Mesodermal cell (in vitro differentiated cells): ENCODE results near the gene MBD3.

Source experiments
- H3K27ac ChIP-seq: 2 replicates; pipeline ENCODE4 v1.7.0; 2013; ENCODE audit warnings: mild to moderate bottlenecking, low read depth, low read length, moderate library complexity; ENCODE audit not compliant: severe bottlenecking
- H3K36me3 ChIP-seq: 2 replicates; pipeline ENCODE4 v1.7.1; 2013; ENCODE audit warnings: mild to moderate bottlenecking, low read length, moderate library complexity; ENCODE audit not compliant: control insufficient read depth, insufficient read depth
- H3K4me1 ChIP-seq: one replicate; pipeline ENCODE4 v1.7.1; 2013; ENCODE audit warnings: mild to moderate bottlenecking, low read length; ENCODE audit not compliant: insufficient read depth, control insufficient read depth, poor library complexity, severe bottlenecking
- H3K4me3 ChIP-seq: 2 replicates; pipeline ENCODE4 v1.7.0; 2013; ENCODE audit warnings: low read length, control low read depth, mild to moderate bottlenecking; ENCODE audit not compliant: insufficient read depth, poor library complexity, severe bottlenecking; ENCODE audit errors: extremely low read depth
- H3K9me3 ChIP-seq: 2 replicates; pipeline ENCODE4 v1.7.1; 2013; ENCODE audit warnings: mild to moderate bottlenecking, low read length, moderate library complexity; ENCODE audit not compliant: control insufficient read depth
- WGBS, 2 experiments: methylation state at CpG; one replicate each; pipeline ENCODE4 v1.1.5; 2013; ENCODE audit warnings: missing lambda C conversion rate in 2 of 2; ENCODE audit not compliant: insufficient coverage in 2 of 2; 5-methylcytosine and 5-hydroxymethylcytosine counted together

The MBD3 gene

DNA sequence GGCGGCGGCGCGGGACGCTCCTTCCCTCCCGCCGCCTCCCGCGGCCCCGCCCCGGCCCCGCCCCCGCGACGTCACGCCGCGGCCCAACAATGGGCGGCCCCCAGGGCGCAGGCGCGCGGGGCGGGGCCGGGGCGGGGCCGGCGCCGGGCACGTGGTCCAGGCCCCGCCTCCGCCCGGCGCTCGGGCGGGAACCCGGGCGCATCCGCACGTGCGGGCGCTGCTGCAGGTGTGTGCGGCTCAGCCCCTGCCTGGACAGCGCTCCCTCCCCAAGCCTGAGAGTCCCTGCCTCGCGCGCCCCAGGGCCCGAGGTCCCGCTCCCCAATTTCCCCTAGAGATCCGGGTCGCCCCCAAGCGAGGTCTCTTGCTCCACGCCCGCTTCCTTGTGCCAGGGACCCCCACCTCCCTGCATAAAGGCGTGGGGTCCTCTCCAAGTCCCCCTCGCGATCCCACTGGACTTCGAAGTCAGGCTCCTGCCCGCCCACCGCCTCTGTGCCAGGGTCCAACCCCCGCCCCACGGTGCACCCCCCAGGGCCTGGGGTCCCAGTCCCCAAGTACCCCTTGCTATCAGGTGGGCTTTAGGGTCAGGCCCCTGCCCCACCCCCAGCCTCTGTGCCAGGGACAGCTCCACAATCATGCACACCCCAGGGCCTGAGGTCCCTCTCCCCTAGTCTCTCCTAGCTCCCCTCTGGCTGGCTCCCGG, 24.2 kb downstream of the MBD3 start, which contains the start of gene MEX3D:
Gene MEX3D, minus strand, starts transcription at position 6 of the 700 bp plus-strand sequence. CDS start 267 bp downstream, outside the sequence.
- 19 to 24% methylated on average over 23 to 40 of the region's 63 CpGs for WGBS, 2 experiments

DNA sequence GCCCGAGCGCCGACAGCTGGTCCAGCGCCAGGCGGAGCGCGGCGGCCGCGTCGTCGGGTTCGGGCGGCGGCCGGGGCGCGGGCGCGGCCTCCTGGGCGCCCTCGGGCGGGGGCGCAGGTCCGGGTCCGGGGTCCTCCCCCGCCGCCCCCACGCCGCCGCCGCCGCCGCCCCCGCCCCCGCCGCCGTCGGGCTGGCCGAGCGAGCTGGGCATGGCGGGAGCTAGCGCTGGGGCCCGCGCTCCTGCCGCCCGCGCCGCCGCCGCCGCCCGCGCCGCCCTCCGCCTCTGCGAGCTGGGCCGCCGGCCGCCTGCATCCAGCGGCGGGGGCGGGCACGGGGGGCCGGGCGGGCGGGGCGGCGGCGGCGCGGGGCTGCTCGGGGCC, 24.8 kb downstream of the MBD3 start:
- H3K4me1 ChIP-seq: peaks cover 8% of the 10 kb centered on the region
- WGBS, 2 experiments: 0% methylated on average over 3 to 9 of the region's 73 CpGs
- peaks cover 31% of the 10 kb centered on the region for H3K36me3 ChIP-seq
- no peak overlapping the region for H3K27ac ChIP-seq
- H3K9me3 ChIP-seq: no peaks in the 10 kb centered on the region
- H3K4me3 ChIP-seq: no peak overlapping the region

More for the DNA sequence above, 24.2 kb downstream of the MBD3 start, which contains the start of gene MEX3D:
- H3K9me3 ChIP-seq: no peaks in the 10 kb centered on the region
- peak within 1 kb of the TSS; percentile 76 for H3K4me3 ChIP-seq
- H3K27ac ChIP-seq: peak within 1 kb of the TSS; percentile 98
- peaks cover 25% of the 10 kb centered on the region for H3K36me3 ChIP-seq
- H3K4me1 ChIP-seq: peaks cover 8% of the 10 kb centered on the region

DNA sequence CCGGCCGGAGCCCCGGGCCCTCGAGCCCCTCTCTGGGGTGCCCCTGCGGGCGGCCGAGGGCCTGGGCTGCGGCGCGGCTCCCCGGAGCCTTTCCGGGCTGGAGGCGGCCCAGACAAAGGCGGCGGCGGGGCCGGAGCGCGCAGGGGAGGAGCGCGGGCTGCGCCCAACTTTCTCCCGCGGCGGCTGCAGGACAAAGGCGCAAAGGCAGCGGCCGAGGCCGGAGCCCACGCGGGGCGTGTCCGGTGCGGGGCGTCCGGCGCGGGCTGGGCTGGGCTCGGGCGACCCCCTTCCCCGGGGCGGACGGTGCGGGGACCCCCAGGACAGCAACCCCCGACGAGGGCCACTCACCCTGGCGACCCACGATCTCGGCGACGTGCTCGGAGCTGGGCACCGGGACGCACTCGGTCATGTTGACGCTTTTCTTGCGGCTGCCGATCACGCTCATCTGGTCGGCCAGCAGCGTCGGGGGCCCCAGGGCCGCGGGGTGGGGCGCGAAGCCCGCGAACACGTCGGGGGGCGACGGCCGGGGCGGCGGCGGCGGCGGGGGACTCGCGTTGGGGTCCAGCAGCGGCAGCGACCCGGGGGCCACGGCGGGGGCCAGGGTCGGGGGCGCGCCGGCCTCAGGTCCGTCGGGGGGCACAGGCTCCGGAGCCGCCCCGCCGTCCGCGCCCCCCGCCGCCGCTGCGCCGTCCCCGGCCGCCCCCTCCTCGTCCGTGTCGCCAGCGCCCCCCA, 25.4 kb downstream of the MBD3 start:
- 0% methylated on average over 42 to 89 of the region's 108 CpGs for WGBS, 2 experiments

DNA sequence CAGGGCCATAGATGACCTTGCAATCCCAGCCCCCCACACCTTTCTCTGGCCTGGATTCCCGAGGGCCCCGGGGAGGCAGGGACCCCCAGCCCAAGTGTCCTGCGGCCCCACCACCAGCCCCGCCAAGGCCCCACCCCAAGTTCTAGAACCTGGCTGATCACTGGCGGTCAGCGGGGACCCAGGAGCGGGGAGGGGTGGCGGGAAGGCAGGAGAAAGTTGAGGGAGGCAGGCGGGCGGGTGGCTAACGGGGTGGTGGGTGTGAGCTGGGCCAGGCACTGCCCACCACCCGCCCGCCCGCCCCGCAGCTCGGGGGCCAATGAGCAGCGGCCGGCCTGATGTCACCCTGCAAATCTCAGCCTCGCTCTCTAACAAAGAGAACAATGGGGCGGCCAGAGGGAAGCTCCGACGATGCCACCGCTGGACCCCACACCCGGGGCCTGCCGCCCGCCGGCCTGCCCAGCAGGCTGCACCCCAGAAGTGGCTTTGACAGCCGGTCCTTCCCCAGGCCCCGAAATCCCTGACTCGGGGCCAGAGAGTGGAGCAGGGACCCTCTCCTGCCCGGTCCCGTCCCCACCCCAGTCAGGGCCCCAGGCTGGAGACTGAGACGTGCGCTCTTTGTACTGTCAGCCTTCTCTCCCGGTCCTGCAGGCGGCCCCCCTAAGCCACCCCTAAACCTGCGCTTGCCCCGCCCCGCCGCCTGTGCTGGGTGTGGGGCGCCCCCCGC, 26.1 kb downstream of the MBD3 start:
- H3K4me1 ChIP-seq: peaks cover 8% of the 10 kb centered on the region
- WGBS, 2 experiments: 0% methylated on average over 26 to 27 of the region's 42 CpGs
- H3K36me3 ChIP-seq: peaks cover 41% of the 10 kb centered on the region
- H3K4me3 ChIP-seq: peak overlapping the region; percentile 76
- H3K27ac ChIP-seq: peak overlapping the region; percentile 98
- H3K9me3 ChIP-seq: no peaks in the 10 kb centered on the region

More for the DNA sequence above, 25.4 kb downstream of the MBD3 start:
- H3K4me3 ChIP-seq: peak overlapping the region; percentile 76
- H3K27ac ChIP-seq: peak overlapping the region; percentile 98
- peaks cover 8% of the 10 kb centered on the region for H3K4me1 ChIP-seq
- H3K36me3 ChIP-seq: peaks cover 36% of the 10 kb centered on the region
- H3K9me3 ChIP-seq: no peaks in the 10 kb centered on the region

DNA sequence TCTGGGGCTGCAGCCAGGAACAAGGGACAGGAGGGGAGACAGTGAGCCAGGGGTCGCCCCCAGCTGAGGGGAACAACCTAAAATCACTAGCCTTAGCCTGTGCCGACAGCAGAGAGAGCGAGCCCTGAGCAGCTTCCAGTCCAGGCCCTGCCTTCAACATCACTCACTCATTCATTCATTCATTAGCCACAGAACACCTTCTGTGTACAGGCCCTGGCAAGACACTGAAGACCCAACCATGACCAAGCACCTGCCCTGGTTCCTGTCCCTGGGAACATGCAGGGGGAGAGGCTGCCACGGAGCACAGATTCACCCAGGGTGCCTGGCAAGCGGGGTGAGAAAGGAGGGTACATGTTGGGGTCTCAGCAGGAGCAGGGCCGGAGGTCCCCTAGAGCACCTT, 29.4 kb downstream of the MBD3 start:
- peaks cover 66% of the 10 kb centered on the region for H3K36me3 ChIP-seq
- H3K4me3 ChIP-seq: no peak overlapping the region
- 99 to 100% methylated on average over 3 to 6 of the region's 6 CpGs for WGBS, 2 experiments
- no peak overlapping the region for H3K27ac ChIP-seq
- peaks cover 11% of the 10 kb centered on the region for H3K4me1 ChIP-seq
- H3K9me3 ChIP-seq: no peaks in the 10 kb centered on the region

DNA sequence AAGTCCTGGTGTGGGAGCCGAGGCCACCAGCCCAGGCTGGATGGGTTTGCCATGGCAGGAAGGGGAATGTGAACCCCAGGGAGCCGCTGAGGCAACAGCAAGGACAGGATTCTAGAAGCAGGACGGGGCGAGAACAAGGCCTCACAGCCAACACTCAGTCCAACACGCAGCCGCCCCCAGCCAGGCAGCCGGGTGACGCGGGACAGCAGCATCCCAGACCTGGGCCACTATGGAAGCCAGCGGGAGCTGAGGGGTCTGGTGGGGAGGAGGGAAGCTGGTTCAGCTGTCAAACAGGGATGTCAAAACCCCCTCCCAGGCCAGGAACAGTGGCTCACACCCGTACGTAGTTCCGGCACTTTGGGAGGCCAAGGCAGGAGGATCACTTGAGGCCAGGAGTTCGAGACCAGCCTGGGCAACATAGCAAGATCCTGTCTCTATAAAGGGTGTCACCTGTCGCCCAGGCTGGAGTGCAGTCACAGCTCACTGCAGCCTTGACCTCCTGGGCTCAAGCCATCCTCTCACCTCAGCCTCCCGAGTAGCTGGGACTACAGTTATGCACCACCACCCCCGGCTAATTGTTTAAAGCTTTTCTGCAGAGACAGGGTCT, 31.3 kb downstream of the MBD3 start:
- no peak overlapping the region for H3K4me3 ChIP-seq
- H3K36me3 ChIP-seq: peaks cover 75% of the 10 kb centered on the region
- peaks cover 11% of the 10 kb centered on the region for H3K4me1 ChIP-seq
- 96% methylated on average over 14 to 17 of the region's 17 CpGs for WGBS, 2 experiments
- H3K9me3 ChIP-seq: no peaks in the 10 kb centered on the region
- no peak overlapping the region for H3K27ac ChIP-seq

DNA sequence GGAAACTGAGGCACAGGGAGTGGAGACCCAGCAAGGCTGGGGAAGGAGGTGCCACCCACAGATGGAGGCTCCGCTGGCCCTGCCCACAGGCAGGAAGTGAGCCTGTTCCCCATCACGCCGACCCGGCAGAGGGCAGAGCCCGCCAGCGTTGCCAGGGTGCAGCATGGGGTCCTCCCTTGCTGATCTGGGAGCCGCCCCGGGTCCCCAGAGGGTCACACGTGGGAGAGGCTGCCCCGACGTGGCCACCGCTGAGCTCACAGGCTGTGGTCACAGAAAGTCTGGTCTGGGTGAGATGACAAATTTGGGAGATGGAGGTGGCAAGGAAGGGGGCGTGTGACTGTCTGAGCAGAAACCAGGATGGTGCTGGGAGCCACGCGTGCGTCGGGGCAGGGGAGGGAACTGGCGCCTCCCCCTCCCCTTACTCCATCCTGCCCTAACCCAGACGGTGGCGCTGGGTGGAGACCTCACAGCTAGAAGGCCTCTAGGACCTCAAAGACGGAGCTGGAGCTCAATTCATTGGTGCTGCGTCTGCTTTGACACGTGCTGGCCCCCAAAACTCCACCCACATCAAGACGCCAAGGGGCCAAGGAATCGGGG, 32.3 kb downstream of the MBD3 start:
- no peak overlapping the region for H3K4me3 ChIP-seq
- no peaks in the 10 kb centered on the region for H3K9me3 ChIP-seq
- H3K4me1 ChIP-seq: peaks cover 7% of the 10 kb centered on the region
- WGBS, 2 experiments: 86 to 94% methylated on average over 11 to 25 of the region's 25 CpGs
- no peak overlapping the region for H3K27ac ChIP-seq
- peaks cover 68% of the 10 kb centered on the region for H3K36me3 ChIP-seq

DNA sequence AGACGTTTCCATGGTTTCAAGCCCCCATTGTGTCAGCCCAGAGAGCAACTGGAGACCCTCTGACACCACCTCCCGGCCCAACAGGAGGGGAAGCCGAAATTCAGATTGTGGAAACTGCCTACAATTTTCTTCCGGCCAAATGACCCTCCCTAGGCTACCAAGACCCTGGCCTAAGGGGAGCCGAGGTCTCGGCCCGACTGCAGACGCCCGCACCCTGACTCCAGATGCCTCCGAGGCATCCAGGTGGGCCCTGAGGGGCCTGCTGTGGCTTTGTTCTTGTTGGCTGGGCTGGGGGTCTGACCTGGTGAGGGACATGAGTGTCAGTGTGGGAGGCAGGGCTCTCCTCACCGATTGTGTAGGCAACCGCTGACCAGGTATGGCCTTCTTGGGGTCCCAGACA, 34.1 kb downstream of the MBD3 start:
- no peak overlapping the region for H3K27ac ChIP-seq
- peaks cover 3% of the 10 kb centered on the region for H3K4me1 ChIP-seq
- H3K36me3 ChIP-seq: peaks cover 60% of the 10 kb centered on the region
- H3K4me3 ChIP-seq: no peak overlapping the region
- 87 to 95% methylated on average over 9 to 12 of the region's 12 CpGs for WGBS, 2 experiments
- H3K9me3 ChIP-seq: no peaks in the 10 kb centered on the region

DNA sequence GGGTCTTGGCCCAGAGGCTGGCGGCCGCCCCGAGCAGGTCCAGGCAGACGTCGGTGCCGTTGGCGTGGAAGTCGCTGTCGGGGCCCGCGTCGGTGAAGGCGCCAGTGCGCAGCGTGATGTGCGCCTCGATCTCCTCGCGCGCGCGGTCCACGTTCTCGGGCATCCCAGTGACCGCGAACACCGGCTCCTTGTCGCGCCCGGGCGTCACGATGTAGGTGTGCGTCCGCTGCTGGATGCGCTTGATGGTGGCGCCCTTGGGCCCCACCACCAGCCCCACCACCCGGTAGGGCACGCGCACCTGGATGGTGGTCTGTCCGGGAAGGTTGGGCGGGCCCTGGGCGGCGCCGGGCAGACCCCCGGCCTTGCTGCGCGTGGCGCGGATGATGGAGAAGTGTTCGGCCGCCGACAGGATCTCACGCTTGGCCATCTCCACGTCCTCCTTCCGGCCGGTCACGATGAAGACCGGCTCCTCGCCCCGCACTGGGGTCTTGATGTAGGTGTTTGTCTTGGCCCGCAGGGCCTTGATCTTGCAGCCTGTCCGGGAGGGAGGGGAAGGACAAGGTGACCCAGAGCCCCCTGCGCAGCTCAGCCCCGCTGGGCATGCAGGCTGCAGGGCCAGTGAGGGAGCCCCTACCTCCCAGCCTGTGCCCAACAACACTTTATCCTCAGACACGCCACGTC, 36.1 kb downstream of the MBD3 start:
- no peaks in the 10 kb centered on the region for H3K9me3 ChIP-seq
- peaks cover 3% of the 10 kb centered on the region for H3K4me1 ChIP-seq
- 97% methylated on average over 55 to 64 of the region's 66 CpGs for WGBS, 2 experiments
- peaks cover 42% of the 10 kb centered on the region for H3K36me3 ChIP-seq
- no peak overlapping the region for H3K27ac ChIP-seq
- no peak overlapping the region for H3K4me3 ChIP-seq
